Thoracic aorta (tissue), 2 donors: ENCODE results near the gene ARHGAP8. TPM values are rescaled to one million over a fixed set of nuclear protein-coding genes. Genes with fewer than 3 reads are reported as not detected.

Source experiments
- ATAC-seq: fragments of 150-250 bp; one replicate; pipeline ENCODE4 v1.8.0; 2017; ENCODE audit warnings: low read depth; ENCODE audit not compliant: insufficient number of reproducible peaks, low FRiP score
- DNase-seq: peaks from one replicate; pipeline ENCODE4 v3.0.0-alpha.2; 2020; ENCODE audit warnings: low spot score
- H3K27ac ChIP-seq, 2 donors: fragments of 200-600 bp; sonication (generic); 1 replicate in 1 of 2; 2 replicates in 1 of 2; pipeline ENCODE4 v1.5.1; 2016; ENCODE audit warnings: mild to moderate bottlenecking in 2 of 2, moderate library complexity in 2 of 2
- H3K27me3 ChIP-seq: fragments of 200-600 bp; sonication (generic); replicated peaks from 2 replicates; pipeline ENCODE4 v1.6.0; 2016; ENCODE audit warnings: mild to moderate bottlenecking; ENCODE audit not compliant: insufficient read depth
- H3K36me3 ChIP-seq: fragments of 200-600 bp; sonication (generic); one replicate; pipeline ENCODE4 v1.5.1; 2016
- H3K4me1 ChIP-seq, 2 donors: fragments of 200-600 bp; sonication (generic); 1 replicate in 1 of 2; 2 replicates in 1 of 2; pipeline versions ENCODE4 v1.5.1 to v1.6.0; 2016; ENCODE audit warnings: low read depth in 2 of 2, mild to moderate bottlenecking in 1 of 2; ENCODE audit not compliant: control insufficient read depth in 1 of 2
- H3K4me3 ChIP-seq: fragments of 200-600 bp; sonication (generic); 2 replicates; pipeline ENCODE4 v1.5.1; 2016; ENCODE audit warnings: mild to moderate bottlenecking
- H3K9me3 ChIP-seq: fragments of 200-600 bp; sonication (generic); 2 replicates; pipeline ENCODE4 v1.5.1; 2016
- CTCF ChIP-seq: fragments of 200-600 bp; sonication (generic); IDR thresholded peaks from one replicate; pipeline ENCODE4 v1.5.1; 2019; ENCODE audit warnings: antibody characterized with exemption
- total RNA-seq, 2 donors: library from RNA; depleted of rRNA; stranded (reverse); fragments of >200 nt; gene quantifications; one replicate each; pipeline versions ENCODE4 v1.1.0 to v1.2.3, GENCODE V29; 2016

ARHGAP8 gene
- total RNA-seq, 2 donors from 2014 or later: 1.2 to 4.0 TPM

DNA sequence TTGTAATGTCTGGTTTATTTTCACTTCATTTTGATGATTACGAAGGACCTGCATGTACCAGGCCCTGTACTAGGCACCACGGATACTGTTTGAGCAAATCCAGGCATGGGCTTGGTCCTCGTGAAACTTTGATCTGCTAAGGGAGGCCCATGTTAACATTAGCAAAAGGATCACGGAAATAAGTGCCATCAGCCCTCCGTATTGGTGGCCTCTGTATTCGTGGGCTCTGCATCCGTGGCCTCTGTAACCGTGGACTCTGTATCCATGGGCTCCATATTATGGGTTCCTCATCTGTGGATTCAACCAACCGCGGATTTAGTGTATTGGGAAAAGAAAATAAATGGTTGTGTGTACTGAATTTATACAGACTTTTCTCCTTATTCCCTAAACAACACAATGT, 8.7 kb downstream of the ARHGAP8 start:
- Histone ChIP-seq H3K36me3 (no peaks in the 10 kb centered on the region), H3K27ac (no peak overlapping the region), H3K4me1 (no peaks in the 10 kb centered on the region), H3K9me3 (no peaks in the 10 kb centered on the region), H3K27me3 (no peaks in the 10 kb centered on the region), H3K4me3 (no peak overlapping the region)
- ATAC-seq (no peak), DNase-seq (no peak)
- TF ChIP-seq CTCF: no peak

GRCh38 chr22:44764373-44764772, 12.0 kb downstream of the ARHGAP8 start:
- no peaks in the 10 kb centered on the region for H3K4me1 ChIP-seq
- ATAC-seq: no peak
- H3K9me3 ChIP-seq: no peaks in the 10 kb centered on the region
- no peaks in the 10 kb centered on the region for H3K27me3 ChIP-seq
- TF ChIP-seq CTCF: no peak
- DNase-seq: no peak
- no peak overlapping the region for H3K4me3 ChIP-seq
- H3K36me3 ChIP-seq: no peaks in the 10 kb centered on the region
- no peak overlapping the region for H3K27ac ChIP-seq

DNA sequence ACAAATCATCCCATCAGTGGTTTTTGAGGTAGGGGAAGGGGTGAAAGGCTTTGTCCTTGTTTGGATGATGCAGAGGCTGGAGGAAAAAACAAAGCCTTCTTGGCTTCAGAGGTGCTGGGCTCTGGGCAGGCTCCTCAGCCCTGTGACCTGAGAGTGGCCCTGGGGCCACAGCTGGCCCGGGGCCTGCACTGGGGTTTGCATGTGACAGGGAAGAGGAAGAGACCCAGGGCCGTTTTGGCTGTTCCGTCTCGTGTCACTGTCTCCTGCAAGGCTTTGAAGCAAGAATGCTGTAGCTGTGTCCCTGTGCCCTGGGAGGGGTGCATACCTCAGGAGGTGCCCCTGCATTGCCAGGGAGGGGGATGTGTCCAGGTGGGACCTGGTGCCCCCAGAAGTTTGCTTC, 12.6 kb downstream of the ARHGAP8 start:
- no peak overlapping the region for H3K27ac ChIP-seq
- no peaks in the 10 kb centered on the region for H3K36me3 ChIP-seq
- ATAC-seq (no peak), DNase-seq (no peak)
- no peak overlapping the region for H3K4me3 ChIP-seq
- H3K4me1 ChIP-seq: no peaks in the 10 kb centered on the region
- H3K27me3 ChIP-seq: no peaks in the 10 kb centered on the region
- TF ChIP-seq CTCF: no peak
- H3K9me3 ChIP-seq: no peaks in the 10 kb centered on the region

DNA sequence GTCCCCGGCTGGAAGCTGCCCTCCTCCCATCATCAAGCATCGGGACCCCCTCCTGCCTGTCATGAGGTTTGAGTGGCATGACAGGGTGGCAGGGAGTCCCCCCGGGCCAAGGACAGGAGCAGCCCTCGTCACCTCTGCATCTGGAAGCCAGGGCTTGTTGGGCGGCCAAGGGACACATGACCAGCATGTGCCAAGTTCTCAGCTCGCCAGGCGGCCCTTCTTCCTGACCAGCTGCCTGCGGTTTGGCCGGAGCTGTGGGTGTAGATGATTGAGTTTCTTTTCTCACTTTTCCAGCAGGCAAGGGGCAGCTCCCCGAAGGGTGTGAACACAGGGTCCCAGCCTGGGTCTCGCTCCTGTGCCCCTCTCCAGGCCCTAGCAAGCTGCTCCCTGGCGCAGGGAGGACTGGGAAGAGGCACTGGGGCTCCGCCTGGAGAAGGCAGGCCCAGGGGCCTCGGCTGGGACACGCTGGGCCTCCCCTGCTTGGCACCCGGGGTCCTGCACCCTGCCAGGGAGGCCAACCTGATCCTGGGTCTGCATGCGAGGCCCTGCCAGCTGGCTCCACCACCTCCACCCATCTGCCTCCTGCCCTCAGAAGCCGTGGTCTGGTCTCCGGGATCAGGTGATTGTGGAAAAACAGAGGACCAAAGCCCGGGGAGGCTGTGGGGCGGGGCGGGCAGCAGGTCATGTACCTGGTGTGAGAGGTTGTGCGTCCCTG, 13.4 kb downstream of the ARHGAP8 start:
- no peak for TF ChIP-seq CTCF
- H3K9me3 ChIP-seq: no peaks in the 10 kb centered on the region
- ATAC-seq (no peak), DNase-seq (no peak)
- no peak overlapping the region for H3K4me3 ChIP-seq
- H3K4me1 ChIP-seq: no peaks in the 10 kb centered on the region
- H3K36me3 ChIP-seq: no peaks in the 10 kb centered on the region
- no peaks in the 10 kb centered on the region for H3K27me3 ChIP-seq
- no peak overlapping the region for H3K27ac ChIP-seq

DNA sequence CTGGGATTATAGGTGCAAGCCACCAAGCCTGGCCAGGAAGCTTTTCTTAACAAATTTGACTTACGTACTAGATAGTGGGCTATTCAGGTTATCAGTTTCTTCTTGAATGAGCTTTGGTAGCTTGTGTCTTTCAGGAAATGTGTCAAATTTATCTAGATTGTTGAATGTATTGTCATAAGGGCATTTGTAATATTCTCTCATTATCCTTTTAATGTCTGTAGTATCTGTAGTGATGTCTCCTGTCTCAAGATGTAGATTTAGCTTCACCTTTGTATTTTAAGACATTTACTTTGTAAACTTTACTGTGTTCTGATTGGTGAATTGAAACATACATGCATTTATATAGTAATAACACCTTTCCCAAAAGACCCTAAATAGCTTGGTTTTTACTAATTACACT, 20.7 kb downstream of the ARHGAP8 start:
- Histone ChIP-seq H3K4me1 (no peaks in the 10 kb centered on the region), H3K4me3 (no peak overlapping the region), H3K27ac (no peak overlapping the region), H3K36me3 (no peaks in the 10 kb centered on the region), H3K27me3 (no peaks in the 10 kb centered on the region), H3K9me3 (peaks cover 6% of the 10 kb centered on the region)
- DNase-seq (no peak), ATAC-seq (no peak)
- TF ChIP-seq CTCF: no peak
